A673 (cell line): ENCODE measurements around the gene TAOK3.
A peak's percentile ranks its signal among the peaks of the same experiment; 100 is the strongest.

Source experiments
- EZH2 ChIP-seq: fragments of 200-600 bp; sonication (generic); IDR thresholded peaks from 2 replicates; pipeline ENCODE4 v1.6.1; 2017; ENCODE audit warnings: borderline replicate concordance, low read depth, mild to moderate bottlenecking, mixed read lengths, antibody characterized with exemption, low read length; ENCODE audit not compliant: poor library complexity, severe bottlenecking
- TF ChIP-seq, protein P1 (sequence below): fragments of 300-800, 200-600 bp; sonication (generic); conservative IDR thresholded peaks from 2 replicates; pipeline ENCODE4 v1.5.1; 2017; ENCODE audit warnings: low read depth, mild to moderate bottlenecking, antibody characterized with exemption, low read length, moderate library complexity, mixed read lengths

DNA sequence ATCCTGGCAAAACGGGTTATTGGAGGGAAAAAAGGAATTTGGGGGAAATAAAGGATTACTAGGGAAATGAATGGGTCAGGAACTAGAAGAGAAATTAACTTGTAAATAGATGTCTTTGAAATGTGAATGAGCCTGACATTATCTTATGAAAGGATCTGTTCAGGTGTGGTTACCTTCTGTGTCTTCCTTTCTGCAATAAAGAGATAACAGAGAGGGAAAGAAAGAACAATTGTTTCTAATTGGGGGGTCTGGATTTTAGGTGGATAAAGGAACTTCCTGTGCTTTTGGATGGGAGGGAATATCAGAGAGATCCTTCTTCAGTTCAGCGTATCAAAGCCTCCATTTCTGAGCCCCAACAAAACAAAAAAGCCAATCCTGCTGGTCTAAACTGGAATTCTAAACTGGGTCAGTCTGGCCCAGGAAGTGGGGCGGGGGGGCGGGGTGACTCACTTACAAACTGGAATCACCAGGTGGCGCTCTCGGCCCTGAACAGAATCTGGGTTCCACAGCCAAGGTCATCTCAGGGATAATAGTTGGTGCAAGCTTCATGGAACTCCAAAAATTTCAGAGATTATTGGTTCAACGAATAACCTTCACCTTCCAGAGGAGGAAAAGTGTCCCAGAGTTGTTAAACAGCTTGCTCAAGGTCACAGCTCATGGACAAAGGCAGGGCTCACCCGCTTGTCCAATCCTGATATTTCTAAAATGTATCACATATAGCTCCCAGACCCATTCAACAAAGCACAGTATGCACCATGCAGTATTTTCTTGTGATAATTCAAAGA, 251.9 kb downstream of the TAOK3 start:
- TF ChIP-seq EZH2, result no peak
- TF ChIP-seq, protein P1, sequence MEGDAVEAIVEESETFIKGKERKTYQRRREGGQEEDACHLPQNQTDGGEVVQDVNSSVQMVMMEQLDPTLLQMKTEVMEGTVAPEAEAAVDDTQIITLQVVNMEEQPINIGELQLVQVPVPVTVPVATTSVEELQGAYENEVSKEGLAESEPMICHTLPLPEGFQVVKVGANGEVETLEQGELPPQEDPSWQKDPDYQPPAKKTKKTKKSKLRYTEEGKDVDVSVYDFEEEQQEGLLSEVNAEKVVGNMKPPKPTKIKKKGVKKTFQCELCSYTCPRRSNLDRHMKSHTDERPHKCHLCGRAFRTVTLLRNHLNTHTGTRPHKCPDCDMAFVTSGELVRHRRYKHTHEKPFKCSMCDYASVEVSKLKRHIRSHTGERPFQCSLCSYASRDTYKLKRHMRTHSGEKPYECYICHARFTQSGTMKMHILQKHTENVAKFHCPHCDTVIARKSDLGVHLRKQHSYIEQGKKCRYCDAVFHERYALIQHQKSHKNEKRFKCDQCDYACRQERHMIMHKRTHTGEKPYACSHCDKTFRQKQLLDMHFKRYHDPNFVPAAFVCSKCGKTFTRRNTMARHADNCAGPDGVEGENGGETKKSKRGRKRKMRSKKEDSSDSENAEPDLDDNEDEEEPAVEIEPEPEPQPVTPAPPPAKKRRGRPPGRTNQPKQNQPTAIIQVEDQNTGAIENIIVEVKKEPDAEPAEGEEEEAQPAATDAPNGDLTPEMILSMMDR, result peak; percentile 55
